Breast epithelium (tissue), 3 donors: ENCODE data around the gene MEIS2.

ENCODE experiments used
- CTCF ChIP-seq, 3 donors: fragments of 450-650 bp; IDR thresholded peaks; one replicate each; pipeline ENCODE4 v1.5.1; 2016 to 2017; ENCODE audit warnings: antibody characterized with exemption in 3 of 3, mild to moderate bottlenecking in 3 of 3, moderate library complexity in 3 of 3
- POLR2A ChIP-seq: fragments of 450-650 bp; IDR thresholded peaks from one replicate; pipeline ENCODE4 v1.6.1; 2016; ENCODE audit warnings: antibody characterized with exemption, mild to moderate bottlenecking, moderate library complexity
- POLR2AphosphoS5 ChIP-seq, 3 donors: sonication (generic); formaldehyde crosslinking; IDR thresholded peaks; one replicate each; pipeline ENCODE4 v1.6.1; 2017; ENCODE audit warnings: antibody characterized with exemption in 3 of 3

- TF ChIP-seq CTCF (IDR thresholded peaks at IDR 0.05) (no peak), POLR2AphosphoS5 (IDR thresholded peaks at IDR 0.05) (no peak), POLR2A (no peak)
Observed at GRCh38 chr15:36964626-36965025, 135.7 kb downstream of the MEIS2 start.
